Fibroblast of skin of left biceps (primary cell): ENCODE results near the gene FBXO10.

Experiments used
- DNase-seq, 2 experiments: peaks; one replicate each; pipeline ENCODE4 v3.0.0-alpha.2; 2013; ENCODE audit warnings: low read depth in 2 of 2

The FBXO10 gene

GRCh38 chr9:37592108-37592951, 16.1 kb upstream of the FBXO10 start, which contains the start of gene TOMM5:
Gene TOMM5 (minus strand): TSS chr9:37592597. CDS start chr9:37592532, 65 bp downstream.
- peak; percentile 76 to 79 for DNase-seq

- no peak for DNase-seq
Measured at GRCh38 chr9:37587521-37587920, 11.3 kb upstream of the FBXO10 start.

GRCh38 chr9:37583522-37584121, 7.4 kb upstream of the FBXO10 start:
- DNase-seq = no peak

- no peak for DNase-seq
Measured at GRCh38 chr9:37582548-37583157, 6.5 kb upstream of the FBXO10 start.

- no peak for DNase-seq
Measured at GRCh38 chr9:37575511-37575914, 667 bp downstream of the FBXO10 start.

GRCh38 chr9:37575001-37575400, 1.2 kb downstream of the FBXO10 start:
- DNase-seq = no peak

GRCh38 chr9:37574241-37574721, 1.9 kb downstream of the FBXO10 start:
- DNase-seq = no peak

GRCh38 chr9:37571282-37571681, 4.9 kb downstream of the FBXO10 start:
- DNase-seq = no peak

GRCh38 chr9:37566716-37567115, 9.5 kb downstream of the FBXO10 start:
- DNase-seq = no peak

- no peak for DNase-seq
Measured at GRCh38 chr9:37565661-37566618, 10.2 kb downstream of the FBXO10 start.

- DNase-seq = no peak
Measured at GRCh38 chr9:37564916-37565315, 11.3 kb downstream of the FBXO10 start.

GRCh38 chr9:37563806-37564513, 12.2 kb downstream of the FBXO10 start:
- no peak for DNase-seq

- no peak for DNase-seq
Measured at GRCh38 chr9:37562826-37563225, 13.4 kb downstream of the FBXO10 start.

GRCh38 chr9:37561682-37562081, 14.5 kb downstream of the FBXO10 start:
- no peak for DNase-seq

- DNase-seq = no peak
Measured at GRCh38 chr9:37559855-37560592, 16.2 kb downstream of the FBXO10 start.

- no peak for DNase-seq
Measured at GRCh38 chr9:37559125-37559524, 17.1 kb downstream of the FBXO10 start.

- DNase-seq = peak in 1 of 2 experiments; percentile 24
Measured at GRCh38 chr9:37555786-37556185, 20.4 kb downstream of the FBXO10 start.

- DNase-seq = no peak
Measured at GRCh38 chr9:37554318-37554717, 21.9 kb downstream of the FBXO10 start.

- DNase-seq = no peak
Measured at GRCh38 chr9:37551888-37552287, 24.3 kb downstream of the FBXO10 start.

GRCh38 chr9:37551468-37551867, 24.7 kb downstream of the FBXO10 start:
- DNase-seq = no peak
